Measurements from ENCODE around the gene NFX1. TPM values are rescaled to one million over a fixed set of nuclear protein-coding genes. Genes with fewer than 3 reads are reported as not detected.
A peak's percentile ranks its signal among the peaks of the same experiment; 100 is the strongest.

NFX1 gene
- total and polyA plus RNA-seq, 4 donors = 13.7 to 27.9 (median 14.6) TPM

GRCh38 chr9:33348998-33349397, 58.7 kb downstream of the NFX1 start:
- Histone ChIP-seq H3K36me3 (ENCODE audit: control insufficient read depth in 4 of 4, insufficient read depth in 3 of 4, low read depth in 1 of 4, low read length in 3 of 4) (peaks cover 5 to 54% (median 39%) of the 10 kb centered on the region in 4 donors), H3K27ac (ENCODE audit: low read depth in 1 of 2, low read length in 2 of 2) (no peak overlapping the region), H3K27me3 (ENCODE audit: control insufficient read depth in 4 of 4, insufficient read depth in 4 of 4, low read length in 3 of 4) (no peaks in the 10 kb centered on the region), H3K9me3 (ENCODE audit: control insufficient read depth in 4 of 4, low read length in 3 of 4) (no peaks in the 10 kb centered on the region), H3K4me3 (ENCODE audit: low read depth in 1 of 3, low read length in 3 of 3) (no peak overlapping the region), H3K4me1 (ENCODE audit: control insufficient read depth in 4 of 4, insufficient read depth in 4 of 4, low read length in 3 of 4) (no peaks in the 10 kb centered on the region), H3K9ac (ENCODE audit: low read depth in 1 of 2, low read length in 2 of 2) (no peak overlapping the region)
- WGBS = 97% methylated on average over 4 of the region's 4 CpGs
- TF ChIP-seq CTCF (IDR thresholded peaks at IDR 0.05; ENCODE audit: low read depth, low read length, missing input control) (no peak), ATF3 (IDR thresholded peaks at IDR 0.05) (no peak), TAF1 (conservative IDR thresholded peaks at IDR 0.05) (no peak), ZBTB33 (IDR thresholded peaks at IDR 0.05) (no peak), FOXA1 (IDR thresholded peaks at IDR 0.05) (no peak), FOXA2 (IDR thresholded peaks at IDR 0.05) (no peak), REST (IDR thresholded peaks at IDR 0.05) (no peak), EGR1 (IDR thresholded peaks at IDR 0.05; ENCODE audit: low read depth in 2 of 2) (no peak), HNF4A (conservative IDR thresholded peaks at IDR 0.05) (no peak), GABPA (IDR thresholded peaks at IDR 0.05 in 1 of 2, conservative IDR thresholded peaks at IDR 0.05 in 1 of 2) (no peak), YY1 (IDR thresholded peaks at IDR 0.05) (no peak), MAX (IDR thresholded peaks at IDR 0.05) (no peak)
- no peak for DNase-seq (ENCODE audit: low spot score)

- WGBS = 67% methylated on average over 2 of the region's 2 CpGs
- H3K9ac ChIP-seq (ENCODE audit: low read depth in 1 of 2, low read length in 2 of 2) = no peak overlapping the region
- no peak for DNase-seq (ENCODE audit: low spot score)
- no peaks in the 10 kb centered on the region for H3K4me1 ChIP-seq (ENCODE audit: control insufficient read depth in 4 of 4, insufficient read depth in 4 of 4, low read length in 3 of 4)
- TF ChIP-seq RAD21 (IDR thresholded peaks at IDR 0.05) (no peak), RXRA (IDR thresholded peaks at IDR 0.05) (peak in 1 of 2 donors; percentile 8)
- no peaks in the 10 kb centered on the region for H3K9me3 ChIP-seq (ENCODE audit: control insufficient read depth in 4 of 4, low read length in 3 of 4)
- no peak overlapping the region for H3K4me3 ChIP-seq (ENCODE audit: low read depth in 1 of 3, low read length in 3 of 3)
- H3K27me3 ChIP-seq (ENCODE audit: control insufficient read depth in 4 of 4, insufficient read depth in 4 of 4, low read length in 3 of 4) = no peaks in the 10 kb centered on the region
- H3K27ac ChIP-seq (ENCODE audit: low read depth in 1 of 2, low read length in 2 of 2) = no peak overlapping the region
- peaks cover 5 to 56% (median 40%) of the 10 kb centered on the region in 4 donors for H3K36me3 ChIP-seq (ENCODE audit: control insufficient read depth in 4 of 4, insufficient read depth in 3 of 4, low read depth in 1 of 4, low read length in 3 of 4)
Observed at GRCh38 chr9:33349743-33350142, 59.4 kb downstream of the NFX1 start.

Measured in liver (tissue), 9 donors.